HepG2 (cell line): ENCODE data around the gene ARHGAP12. TPM values are rescaled to one million over a fixed set of nuclear protein-coding genes. Genes with fewer than 3 reads are reported as not detected.

Experiments
- BRCA1 ChIP-seq: sonication (generic); formaldehyde crosslinking; IDR thresholded peaks from 2 replicates; pipeline ENCODE4 v1.4.0; 2020; ENCODE audit warnings: missing genetic modification reagents
- CCAR2 ChIP-seq: fragments of 200-400 bp; formaldehyde crosslinking; optimal IDR thresholded peaks from 2 replicates; pipeline ENCODE3; 2018; ENCODE audit warnings: low read depth, mild to moderate bottlenecking, low read length, moderate library complexity
- FIP1L1 ChIP-seq: fragments of 200-400 bp; formaldehyde crosslinking; IDR thresholded peaks from 2 replicates; pipeline ENCODE4 v1.6.1; 2018; ENCODE audit warnings: low read depth, mild to moderate bottlenecking, low read length, moderate library complexity, borderline replicate concordance; ENCODE audit not compliant: insufficient read depth
- HDAC2 ChIP-seq: sonication (generic); formaldehyde crosslinking; IDR thresholded peaks from 2 replicates; pipeline ENCODE4 v1.4.0; 2020; ENCODE audit warnings: missing genetic modification reagents
- HNF1A ChIP-seq, 2 experiments: sonication (generic) in 1 of 2; formaldehyde crosslinking in 1 of 2; IDR thresholded peaks; 2 replicates each; pipeline versions ENCODE4 v1.4.0 to v1.6.1; 2016 to 2020; ENCODE audit warnings: borderline replicate concordance in 1 of 2, low read depth in 1 of 2, mild to moderate bottlenecking in 1 of 2, missing genetic modification reagents in 1 of 2
- HOXA9 ChIP-seq: sonication (generic); formaldehyde crosslinking; IDR thresholded peaks from 2 replicates; pipeline ENCODE4 v1.8.1; 2022; ENCODE audit warnings: missing genetic modification reagents, mild to moderate bottlenecking, moderate library complexity, borderline replicate concordance
- MBNL3 ChIP-seq: fragments of 250-450 bp; sonication (Bioruptor Pico); conservative IDR thresholded peaks from 2 replicates; pipeline ENCODE4 v1.8.0; 2022; ENCODE audit warnings: mild to moderate bottlenecking, inconsistent platforms
- MEIS2 ChIP-seq: sonication (generic); formaldehyde crosslinking; IDR thresholded peaks from 2 replicates; pipeline ENCODE4 v1.9.0; 2021; ENCODE audit warnings: mild to moderate bottlenecking, missing genetic modification reagents
- MIXL1 ChIP-seq: IDR thresholded peaks from 2 replicates; pipeline ENCODE4 v1.6.1; 2016
- NAIF1 ChIP-seq: sonication (generic); formaldehyde crosslinking; IDR thresholded peaks from 2 replicates; pipeline ENCODE4 v1.5.0; 2020; ENCODE audit warnings: mild to moderate bottlenecking, missing genetic modification reagents, borderline replicate concordance
- POLR2A ChIP-seq, 2 experiments: IDR thresholded peaks; 2 replicates each; pipeline ENCODE4 v1.6.1; 2011; ENCODE audit warnings: low read depth in 2 of 2, low read length in 2 of 2, mild to moderate bottlenecking in 1 of 2, moderate library complexity in 1 of 2; ENCODE audit not compliant: insufficient read depth in 1 of 2
- TERF1 ChIP-seq: sonication (generic); formaldehyde crosslinking; IDR thresholded peaks from 2 replicates; pipeline ENCODE4 v1.8.0; 2022; ENCODE audit warnings: mild to moderate bottlenecking, missing genetic modification reagents, moderate library complexity
- THRA ChIP-seq: sonication (generic); formaldehyde crosslinking; IDR thresholded peaks from 2 replicates; pipeline ENCODE4 v1.4.0; 2020; ENCODE audit warnings: missing genetic modification reagents, borderline replicate concordance
- ZMYM3 ChIP-seq: sonication (generic); formaldehyde crosslinking; IDR thresholded peaks from 2 replicates; pipeline ENCODE4 v1.5.1; 2020; ENCODE audit warnings: mild to moderate bottlenecking, missing genetic modification reagents
- ZNF580 ChIP-seq: IDR thresholded peaks from 2 replicates; pipeline ENCODE4 v1.6.1; 2016; ENCODE audit warnings: low read depth, borderline replicate concordance
- polyA plus RNA-seq, 8 experiments: library from polyadenylated mRNA; depleted of rRNA in 3 of 8; stranded (reverse) in 7 of 8; unstranded in 1 of 8; fragments of >200 nt; fragmentation: Illumina TruSeq in 4 of 8; extraction: Trizol in 4 of 8; gene quantifications; 2 replicates each; pipeline versions ENCODE4 v1.2.1 to v1.2.3, GENCODE V29; 2011 to 2016; ENCODE audit warnings: low read depth in 4 of 8, missing spikeins in 1 of 8, mixed read lengths in 1 of 8; ENCODE audit not compliant: insufficient read depth in 1 of 8
- total RNA-seq, 5 experiments: library from RNA; depleted of rRNA; stranded (reverse); fragments of >200 nt; fragmentation: Illumina TruSeq; extraction: Trizol; gene quantifications; 2 replicates each; pipeline ENCODE4 v1.2.3, GENCODE V29; 2016; ENCODE audit warnings: low read depth in 1 of 5
- TF ChIP-seq, protein P1 (sequence below): sonication (generic); formaldehyde crosslinking; conservative IDR thresholded peaks from 2 replicates; pipeline ENCODE4 v1.4.0; 2020; ENCODE audit warnings: missing genetic modification reagents
- TF ChIP-seq, protein P2 (sequence below): sonication (generic); formaldehyde crosslinking; IDR thresholded peaks from 2 replicates; pipeline ENCODE4 v1.8.0; 2022; ENCODE audit warnings: mild to moderate bottlenecking, missing genetic modification reagents, borderline replicate concordance

Gene ARHGAP12
- total and polyA plus RNA-seq, 2 of the 13 experiments (the other 11 are each of a cell fraction or from before 2014, with no cell fraction given): 25.0 to 54.6 TPM

DNA sequence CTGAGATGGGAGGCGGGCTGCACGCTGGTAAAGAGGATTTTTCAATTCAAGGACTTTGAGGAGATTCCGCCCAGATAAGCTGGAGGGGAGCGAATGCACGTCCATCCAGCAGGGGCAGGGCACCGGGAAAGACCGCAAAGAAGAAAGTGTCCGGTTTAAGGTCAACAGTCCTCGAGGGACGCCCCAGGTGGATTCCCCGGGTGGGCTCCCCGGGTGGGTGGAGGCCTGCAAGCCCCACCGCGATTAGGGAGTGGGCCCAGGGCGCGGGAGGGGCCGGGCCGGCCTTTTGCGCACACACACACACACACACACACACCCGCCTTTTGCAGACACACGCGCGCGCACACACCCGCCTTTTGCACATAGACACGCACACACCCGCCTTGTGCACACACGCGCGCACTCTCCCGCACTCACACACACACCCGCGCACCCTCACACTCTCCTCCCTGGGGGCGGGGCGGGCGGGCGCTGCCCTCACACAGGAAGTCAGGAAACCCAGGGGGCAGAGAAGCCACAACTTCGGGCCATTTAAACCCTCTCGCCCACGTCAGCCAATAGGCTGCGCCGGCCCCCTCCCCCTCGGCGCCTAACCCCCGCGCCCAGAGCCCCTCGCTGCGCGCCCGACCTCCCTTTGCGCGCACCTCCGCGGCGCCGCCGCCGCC is 615 bp downstream of the ARHGAP12 start (continued):
- TF ChIP-seq HNF1A (IDR thresholded peaks at IDR 0.05; ENCODE audit: low read depth): no peak
- no peak; the same call in 1 of the 2 replicates for TF ChIP-seq HNF1A (CRISPR knock-in tag; IDR thresholded peaks at IDR 0.05; ENCODE audit: borderline replicate concordance)
- TF ChIP-seq ZNF580 (CRISPR knock-in tag): no peak; the same call in 1 of the 2 replicates
- TF ChIP-seq MBNL3 (CRISPR knock-in tag): no peak
- no peak for TF ChIP-seq HDAC2 (CRISPR knock-in tag)
- TF ChIP-seq THRA (CRISPR knock-in tag): no peak
- no peak for TF ChIP-seq NAIF1 (CRISPR knock-in tag)
- TF ChIP-seq HOXA9 (CRISPR knock-in tag): 0 out of 2 replicates have a peak, but pooled peaks have one; percentile 24
- TF ChIP-seq, protein P1, sequence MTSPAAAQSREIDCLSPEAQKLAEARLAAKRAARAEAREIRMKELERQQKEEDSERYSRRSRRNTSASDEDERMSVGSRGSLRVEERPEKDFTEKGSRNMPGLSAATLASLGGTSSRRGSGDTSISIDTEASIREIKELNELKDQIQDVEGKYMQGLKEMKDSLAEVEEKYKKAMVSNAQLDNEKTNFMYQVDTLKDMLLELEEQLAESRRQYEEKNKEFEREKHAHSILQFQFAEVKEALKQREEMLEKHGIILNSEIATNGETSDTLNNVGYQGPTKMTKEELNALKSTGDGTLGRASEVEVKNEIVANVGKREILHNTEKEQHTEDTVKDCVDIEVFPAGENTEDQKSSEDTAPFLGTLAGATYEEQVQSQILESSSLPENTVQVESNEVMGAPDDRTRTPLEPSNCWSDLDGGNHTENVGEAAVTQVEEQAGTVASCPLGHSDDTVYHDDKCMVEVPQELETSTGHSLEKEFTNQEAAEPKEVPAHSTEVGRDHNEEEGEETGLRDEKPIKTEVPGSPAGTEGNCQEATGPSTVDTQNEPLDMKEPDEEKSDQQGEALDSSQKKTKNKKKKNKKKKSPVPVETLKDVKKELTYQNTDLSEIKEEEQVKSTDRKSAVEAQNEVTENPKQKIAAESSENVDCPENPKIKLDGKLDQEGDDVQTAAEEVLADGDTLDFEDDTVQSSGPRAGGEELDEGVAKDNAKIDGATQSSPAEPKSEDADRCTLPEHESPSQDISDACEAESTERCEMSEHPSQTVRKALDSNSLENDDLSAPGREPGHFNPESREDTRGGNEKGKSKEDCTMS (CRISPR knock-in tag): no peak
- TF ChIP-seq BRCA1 (CRISPR knock-in tag): no peak
- TF ChIP-seq TERF1 (CRISPR knock-in tag): no peak
- TF ChIP-seq MEIS2 (CRISPR knock-in tag): no peak
- TF ChIP-seq ZMYM3 (CRISPR knock-in tag): no peak
- no peak for TF ChIP-seq CCAR2
- TF ChIP-seq, protein P2, sequence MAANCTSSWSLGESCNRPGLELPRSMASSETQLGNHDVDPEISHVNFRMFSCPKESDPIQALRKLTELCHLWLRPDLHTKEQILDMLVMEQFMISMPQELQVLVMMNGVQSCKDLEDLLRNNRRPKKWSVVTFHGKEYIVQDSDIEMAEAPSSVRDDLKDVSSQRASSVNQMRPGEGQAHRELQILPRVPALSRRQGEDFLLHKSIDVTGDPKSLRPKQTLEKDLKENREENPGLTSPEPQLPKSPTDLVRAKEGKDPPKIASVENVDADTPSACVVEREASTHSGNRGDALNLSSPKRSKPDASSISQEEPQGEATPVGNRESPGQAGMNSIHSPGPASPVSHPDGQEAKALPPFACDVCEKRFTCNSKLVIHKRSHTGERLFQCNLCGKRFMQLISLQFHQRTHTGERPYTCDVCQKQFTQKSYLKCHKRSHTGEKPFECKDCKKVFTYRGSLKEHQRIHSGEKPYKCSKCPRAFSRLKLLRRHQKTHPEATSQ (CRISPR knock-in tag): 0 out of 2 replicates have a peak, but pooled peaks have one; percentile 18
- no peak for TF ChIP-seq FIP1L1
- no peak for TF ChIP-seq MIXL1
- TF ChIP-seq POLR2A (IDR thresholded peaks at IDR 0.05; ENCODE audit: insufficient read depth in 1 of 2, low read depth in 2 of 2, low read length in 2 of 2): peak; percentile 14 to 46; a peak in 2 of 4 replicates
